Measurements from ENCODE around the gene DDX20.

- no peak for TF ChIP-seq CTCF (IDR thresholded peaks at IDR 0.05 in 4 of 5, conservative IDR thresholded peaks at IDR 0.05 in 1 of 5)
- no peak for TF ChIP-seq POLR2A (IDR thresholded peaks at IDR 0.05)
Observed at GRCh38 chr1:111768625-111769024, 12.9 kb downstream of the DDX20 start.
